Measurements from ENCODE around the gene EZR.

The EZR gene

GRCh38 chr6:158772851-158773371 is 46.3 kb downstream of the EZR start:
- no peak for DNase-seq

- DNase-seq, result no peak
Observed at GRCh38 chr6:158772172-158772571, 47.0 kb downstream of the EZR start.

DNA sequence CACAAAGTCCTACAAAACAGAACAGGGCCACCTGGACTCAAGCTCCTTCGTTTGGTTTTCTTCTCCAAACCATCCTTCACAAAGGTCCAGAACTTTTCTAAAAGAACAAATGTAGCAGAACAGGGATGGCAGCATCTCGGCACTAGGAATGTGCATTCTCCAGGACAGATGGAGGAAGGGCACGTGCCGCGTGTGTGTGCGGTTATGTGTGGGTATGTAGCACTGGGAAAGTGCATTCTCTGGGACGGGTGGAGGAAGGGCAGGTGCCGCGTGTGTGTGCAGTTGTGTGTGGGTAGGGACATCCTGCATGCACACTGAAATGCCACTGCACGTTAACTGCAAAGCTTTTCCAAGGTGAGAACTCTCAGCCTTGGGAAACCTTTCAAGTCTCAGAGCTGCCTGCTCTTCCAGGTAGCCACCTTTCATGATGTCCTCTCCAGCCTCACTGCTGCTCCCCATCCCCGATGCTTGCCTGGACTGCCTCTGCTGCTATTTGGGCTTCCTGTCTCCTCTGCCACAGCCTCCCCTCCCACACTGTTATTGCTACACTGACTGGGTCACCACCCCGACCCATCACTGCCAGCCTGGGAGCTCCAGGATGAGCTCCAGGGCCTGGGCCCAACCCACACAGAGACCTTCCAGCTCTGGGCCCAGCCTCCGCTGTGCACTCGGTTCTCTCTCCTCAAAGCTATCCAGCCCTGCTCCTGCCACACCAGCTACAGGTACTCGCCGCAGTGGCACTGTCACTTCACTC is 47.6 kb downstream of the EZR start:
- DNase-seq, result no peak

DNA sequence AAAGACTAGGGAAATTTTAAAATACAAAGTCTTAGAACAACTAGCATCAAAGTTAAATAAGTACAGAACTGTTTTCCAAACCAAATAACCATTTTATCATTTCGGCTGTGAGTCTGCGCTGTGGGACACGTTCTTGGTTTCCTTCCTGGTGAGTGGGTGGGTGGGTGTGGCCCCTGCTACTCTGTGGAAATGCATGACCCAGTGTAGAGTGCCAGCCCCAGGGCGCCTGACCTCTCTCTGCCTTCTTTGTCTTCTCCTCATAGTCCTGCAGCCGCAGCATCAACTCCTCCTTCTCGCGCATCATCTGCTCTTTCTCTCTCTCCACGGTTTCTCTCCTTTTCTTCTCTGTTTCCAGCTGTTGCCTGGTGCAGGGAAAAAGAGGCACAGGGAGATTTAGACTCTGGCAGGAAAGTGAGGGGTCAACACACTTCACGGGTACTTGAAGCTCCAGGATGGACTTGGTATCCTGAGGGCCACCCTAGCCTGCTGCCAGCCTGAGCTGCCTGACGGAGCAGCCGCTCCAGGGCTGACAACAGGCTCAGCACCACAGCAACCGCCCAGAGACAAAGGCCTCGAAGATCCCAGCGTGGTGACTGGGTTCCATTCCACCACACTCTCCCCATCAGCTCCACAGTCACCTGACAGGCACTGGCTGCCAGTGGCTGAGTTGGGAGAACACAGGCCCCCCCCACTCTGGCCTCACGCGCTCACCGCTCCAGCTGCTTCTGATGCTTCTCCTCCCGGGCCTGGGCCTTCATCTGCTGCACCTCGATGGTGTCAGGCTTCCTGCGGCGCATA is 48.4 kb downstream of the EZR start:
- DNase-seq, result no peak

DNA sequence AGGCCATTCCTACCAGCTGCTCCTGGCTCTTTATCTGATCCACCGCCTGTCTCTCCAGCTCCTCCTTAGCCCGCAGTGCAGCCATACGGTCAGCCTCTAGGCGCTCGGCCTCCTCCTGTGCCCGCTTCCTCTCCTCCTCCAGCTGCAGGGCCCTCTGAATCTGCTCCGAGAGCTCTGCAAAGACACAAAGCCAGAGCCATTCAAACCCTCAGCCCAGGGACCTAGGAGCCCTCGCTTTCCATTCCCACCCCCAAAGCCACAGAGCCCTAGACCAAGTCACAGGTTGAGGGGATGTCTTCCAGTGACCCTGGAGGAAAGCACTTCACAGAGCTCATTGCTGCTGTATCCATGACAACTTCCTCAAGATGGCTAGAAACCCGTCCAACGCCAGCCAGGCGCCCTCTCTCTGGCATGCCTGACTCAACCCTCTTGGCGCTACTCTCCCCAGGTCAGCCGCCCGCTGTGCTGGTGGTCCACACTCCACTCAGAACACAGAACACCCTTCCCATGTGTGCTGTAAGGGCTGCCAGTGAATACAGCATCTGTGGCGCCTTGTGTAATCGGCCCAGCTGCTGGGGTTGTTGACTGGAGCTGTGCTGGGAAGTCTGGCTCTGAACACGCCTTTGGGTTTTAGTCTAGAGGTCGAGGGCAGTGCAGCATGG is 49.3 kb downstream of the EZR start:
- no peak for DNase-seq

DNA sequence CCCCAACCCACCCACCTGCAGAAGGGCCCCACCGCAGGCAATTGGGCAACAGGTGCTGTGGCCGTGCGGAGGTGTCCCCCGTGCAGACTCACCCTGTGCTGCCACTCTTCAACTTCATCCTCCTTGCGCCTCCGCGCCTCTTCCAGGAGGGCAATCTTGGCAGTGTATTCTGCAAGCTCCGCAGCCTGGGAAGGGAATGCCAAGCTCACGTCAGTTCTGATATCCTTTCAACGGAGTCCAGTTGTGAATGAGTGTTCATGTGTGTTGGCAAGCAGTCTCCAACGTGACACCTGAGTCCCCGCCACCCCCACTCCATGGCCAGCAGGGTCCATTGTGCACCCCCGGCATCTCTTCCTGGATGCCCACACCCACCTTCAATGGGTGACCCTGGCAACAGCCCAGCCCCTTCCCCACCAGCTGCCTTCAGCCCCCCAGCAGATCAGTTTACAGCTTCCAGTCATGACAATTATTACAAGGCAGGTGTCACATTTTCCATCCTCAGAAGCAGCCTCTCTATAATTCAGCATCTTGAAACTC is 49.9 kb downstream of the EZR start:
- no peak for DNase-seq

DNA sequence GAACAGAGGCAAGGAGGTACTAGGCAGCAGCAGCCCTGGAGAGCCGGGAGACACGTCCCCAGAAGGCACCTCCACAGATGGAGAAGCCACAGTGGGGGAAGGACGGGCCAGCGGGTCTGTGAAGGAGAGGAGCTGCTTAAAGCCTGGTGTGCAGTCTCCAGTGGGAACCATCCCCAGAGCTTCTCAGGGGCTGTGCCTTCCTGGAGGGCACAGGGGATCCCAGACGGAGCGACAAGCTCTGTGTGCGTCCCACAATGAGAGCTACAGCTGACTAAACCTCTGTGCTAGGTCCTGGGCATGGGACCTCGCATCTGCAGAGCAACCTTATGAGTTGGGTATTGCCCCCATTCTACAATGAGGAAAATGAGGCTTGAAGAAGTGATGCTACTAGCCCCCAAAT is 50.7 kb downstream of the EZR start:
- DNase-seq, result no peak

DNA sequence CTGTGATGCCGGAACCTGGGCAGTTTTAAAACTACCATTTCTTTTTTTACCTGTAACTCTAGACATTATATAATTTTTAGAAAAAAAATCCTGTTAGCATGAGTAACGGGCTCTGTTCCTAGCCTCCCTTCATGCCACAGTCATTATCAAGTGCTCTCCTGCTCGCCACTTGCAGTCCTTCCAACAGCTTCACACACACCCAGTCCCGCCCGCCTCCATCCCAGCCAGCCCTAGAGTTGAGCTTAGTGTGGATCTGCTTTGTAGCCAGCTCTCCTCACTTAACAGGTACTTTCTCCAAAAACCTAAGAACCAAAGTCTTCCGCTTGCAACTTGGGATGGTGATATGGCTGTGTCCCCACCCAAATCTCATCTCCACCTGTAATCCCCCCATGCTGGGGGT is 51.5 kb downstream of the EZR start:
- DNase-seq, result no peak

GRCh38 chr6:158766621-158767455 is 52.3 kb downstream of the EZR start:
- no peak for DNase-seq

GRCh38 chr6:158765499-158766068 is 53.6 kb downstream of the EZR start:
- no peak for DNase-seq

- no peak for DNase-seq
Observed at GRCh38 chr6:158764926-158765325, 54.2 kb downstream of the EZR start.

GRCh38 chr6:158764183-158764849 is 54.9 kb downstream of the EZR start:
- DNase-seq, result no peak

DNA sequence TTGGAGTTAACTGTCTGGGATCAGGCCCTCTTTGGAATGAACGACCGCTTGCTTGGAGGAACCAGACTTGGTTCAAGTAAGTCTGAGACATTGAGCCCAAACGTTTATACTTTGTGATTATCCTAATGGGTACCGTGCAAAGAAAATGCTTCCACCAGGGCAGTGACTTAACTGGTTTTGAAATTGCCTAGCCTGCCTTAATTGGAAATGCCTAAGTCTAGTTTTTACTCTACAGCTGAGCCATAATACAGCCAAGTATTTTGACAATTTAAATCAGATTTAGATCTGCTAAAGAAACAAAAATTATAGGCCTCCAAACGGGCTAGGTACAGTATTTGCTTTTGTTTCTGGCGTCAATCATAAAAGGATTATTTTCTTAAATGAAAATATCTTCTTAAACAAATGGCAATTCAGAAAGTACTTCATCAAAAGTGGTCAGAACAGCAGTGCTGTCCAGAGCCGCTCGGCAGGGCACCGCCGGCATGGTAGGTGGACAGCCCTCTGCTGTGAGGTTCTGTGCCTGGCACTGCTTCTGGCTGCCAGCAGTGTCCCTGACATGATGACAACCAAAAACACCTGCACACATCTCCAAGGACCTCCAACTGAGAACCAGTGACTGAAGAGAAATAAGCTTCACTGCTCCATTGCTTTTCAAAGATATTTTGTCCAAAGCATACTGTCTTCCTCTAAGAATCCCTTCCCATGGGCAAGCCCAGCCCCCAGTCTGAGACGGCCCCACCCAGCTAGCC is 55.6 kb downstream of the EZR start:
- DNase-seq, result no peak

DNA sequence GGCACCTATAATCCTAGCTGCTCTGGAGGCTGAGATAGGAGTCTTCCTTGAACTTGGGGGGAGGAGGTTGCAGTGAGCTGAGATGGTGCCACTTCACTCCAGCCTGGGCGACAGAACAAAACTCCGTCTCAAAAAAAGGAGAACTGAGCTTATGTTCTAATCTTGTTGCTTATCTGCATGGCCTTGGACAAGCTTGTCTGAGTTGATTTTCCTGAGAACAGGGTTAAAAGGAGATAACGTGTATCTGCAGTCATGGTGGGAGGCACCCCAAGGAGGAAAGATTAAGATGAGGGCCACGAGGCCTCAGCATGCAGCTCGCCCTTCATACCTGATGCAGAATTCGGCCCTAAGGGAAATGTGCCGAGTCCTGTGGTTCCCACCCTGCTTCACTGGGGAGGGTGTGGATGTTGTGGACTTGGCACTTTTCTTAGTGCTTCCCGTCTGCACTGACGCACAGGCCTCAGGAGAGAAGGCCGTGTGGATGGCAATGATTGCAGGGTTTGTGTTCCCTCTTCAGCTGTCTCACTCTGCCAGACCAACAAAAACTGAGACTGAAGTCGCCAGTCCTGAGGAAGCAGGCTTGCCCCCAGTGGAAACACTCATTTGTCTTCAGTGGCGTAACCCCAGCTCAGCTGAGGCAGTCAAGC is 56.3 kb downstream of the EZR start:
- DNase-seq, result no peak

GRCh38 chr6:158761746-158762145 is 57.4 kb downstream of the EZR start:
- DNase-seq, result no peak

- DNase-seq, result no peak
Observed at GRCh38 chr6:158760618-158761250, 58.4 kb downstream of the EZR start.

GRCh38 chr6:158759966-158760617 is 59.1 kb downstream of the EZR start:
- DNase-seq, result no peak

DNA sequence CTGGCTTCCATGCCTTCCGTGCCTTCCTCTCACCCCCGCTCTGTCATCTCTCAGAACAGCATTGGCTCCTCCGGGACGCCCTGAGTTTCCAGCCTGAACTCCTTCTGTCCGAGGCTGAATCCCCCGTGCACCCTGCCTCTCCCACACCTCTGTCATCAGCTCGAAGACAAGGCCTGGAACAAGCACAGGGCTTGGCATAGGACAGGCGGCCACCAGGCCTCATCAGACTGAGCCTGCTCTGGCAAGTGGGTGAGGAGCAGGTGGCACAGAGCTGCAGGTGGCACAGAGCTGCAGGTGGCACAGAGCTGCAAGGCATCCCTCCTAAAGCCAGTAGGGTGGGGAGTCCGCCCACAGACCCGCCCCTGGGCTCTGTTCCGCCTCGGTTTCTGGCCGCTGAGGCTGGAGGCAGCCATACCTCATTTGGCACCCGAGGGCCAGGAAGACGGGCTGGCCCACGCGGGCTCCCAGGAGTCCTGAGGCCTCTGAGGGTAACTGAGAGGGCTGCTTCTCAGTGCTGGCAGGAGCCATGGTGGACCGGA is 60.2 kb downstream of the EZR start:
- no peak for DNase-seq

GRCh38 chr6:158758451-158758860 is 60.7 kb downstream of the EZR start:
- DNase-seq, result no peak

Data from stimulated activated CD4-positive, alpha-beta T cell treated with anti-CD3 and anti-CD28 coated beads, Interleukin-15, amount 100 ng/mL, for 24 hours (primary cell).